NCI-H82 (cell line): ENCODE measurements around the gene CDCA4.
"Not testable (repeated sequence)": the region's sequence is repeated elsewhere in the genome, so short reads cannot be mapped to it uniquely, and the experiment has no call there.

ENCODE experiments used
- DNase-seq: peaks from one replicate; lab custom pipeline; 2025; lab: John Stamatoyannopoulos, UW

Gene CDCA4

GRCh38 chr14:105020815-105021655 lies at the start of gene CDCA4:
TSS of gene CDCA4 (minus strand) at chr14:105021083. CDS start at chr14:105011929, 9,154 bp downstream.
- DNase-seq: peak; percentile 99

- DNase-seq: no peak
Measured at GRCh38 chr14:105069871-105070759, 49.2 kb upstream of the CDCA4 start.

GRCh38 chr14:105069522-105069870 lies 48.6 kb upstream of the CDCA4 start:
- no peak for DNase-seq

- DNase-seq: no peak
Measured at GRCh38 chr14:105068818-105069217, 47.9 kb upstream of the CDCA4 start.

- DNase-seq: no peak
Measured at GRCh38 chr14:105067969-105068301, 47.1 kb upstream of the CDCA4 start.

GRCh38 chr14:105067140-105067968 lies 46.5 kb upstream of the CDCA4 start:
- DNase-seq: no peak

- no peak for DNase-seq
Measured at GRCh38 chr14:105066240-105067071, 45.6 kb upstream of the CDCA4 start.

- no peak for DNase-seq
Measured at GRCh38 chr14:105065280-105066228, 44.7 kb upstream of the CDCA4 start, which contains the start of gene GPR132. TSS of gene GPR132 (minus strand) at chr14:105065430. CDS start at chr14:105055420, 10,010 bp downstream.

GRCh38 chr14:105064721-105065143 lies 43.8 kb upstream of the CDCA4 start:
- no peak for DNase-seq

- no peak for DNase-seq
Measured at GRCh38 chr14:105064001-105064400, 43.1 kb upstream of the CDCA4 start.

GRCh38 chr14:105063506-105063905 lies 42.6 kb upstream of the CDCA4 start:
- DNase-seq: not testable (repeated sequence)

- no peak for DNase-seq
Measured at GRCh38 chr14:105063056-105063455, 42.2 kb upstream of the CDCA4 start.

- DNase-seq: no peak
Measured at GRCh38 chr14:105062048-105062433, 41.2 kb upstream of the CDCA4 start.

- no peak for DNase-seq
Measured at GRCh38 chr14:105061428-105062047, 40.7 kb upstream of the CDCA4 start.

- DNase-seq: no peak
Measured at GRCh38 chr14:105060751-105061427, 40.0 kb upstream of the CDCA4 start.

- no peak for DNase-seq
Measured at GRCh38 chr14:105059925-105060565, 39.2 kb upstream of the CDCA4 start.

GRCh38 chr14:105059035-105059924 lies 38.4 kb upstream of the CDCA4 start:
- no peak for DNase-seq
